IPS-NIHi7 (cell line): ENCODE results near the gene IFNG.
"Not testable (repeated sequence)": the region's sequence is repeated elsewhere in the genome, so short reads cannot be mapped to it uniquely, and the experiment has no call there.

Source experiments
- DNase-seq: peaks from one replicate; pipeline ENCODE4 v3.0.0; 2012; ENCODE audit warnings: mixed read lengths; ENCODE audit errors: extremely low spot score

IFNG gene

GRCh38 chr12:68159681-68160304, at the start of gene IFNG:
TSS of gene IFNG (minus strand) at chr12:68159740. CDS start at chr12:68159615, 125 bp downstream.
- no peak for DNase-seq

DNA sequence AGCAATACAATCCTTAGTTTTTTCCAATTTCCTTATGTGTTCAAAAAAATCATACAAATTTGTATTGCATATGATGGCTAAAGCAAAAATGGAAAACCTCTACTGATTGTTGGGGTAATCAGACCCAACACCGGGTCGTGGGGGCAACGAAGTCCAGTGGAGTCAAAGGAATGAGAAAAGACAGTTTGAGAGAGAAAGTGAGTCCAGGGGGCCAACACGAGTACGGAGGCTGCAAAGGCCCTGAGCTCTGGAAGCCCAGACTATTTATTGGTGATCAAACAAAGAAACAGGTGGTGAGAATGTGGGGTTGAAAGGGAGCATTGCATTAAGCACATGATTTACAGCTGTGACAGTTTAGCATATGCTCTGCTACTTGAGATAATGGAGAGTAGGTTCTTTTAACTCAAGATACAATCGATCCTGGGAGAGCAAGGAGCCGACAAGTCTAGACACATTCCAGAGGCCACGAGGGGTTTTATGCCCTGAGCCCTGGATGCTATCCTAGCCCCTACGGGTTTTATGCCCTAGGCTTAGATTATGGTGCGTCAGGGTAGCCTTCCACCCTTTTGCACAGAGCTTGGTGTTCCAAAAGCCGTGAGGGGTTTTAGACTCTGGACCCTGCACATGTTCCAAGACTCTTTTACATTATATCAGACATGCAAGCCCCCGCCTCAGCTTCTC, 49.6 kb upstream of the IFNG start:
- not testable (repeated sequence) for DNase-seq

GRCh38 chr12:68207276-68207675, 47.7 kb upstream of the IFNG start:
- no peak for DNase-seq

DNA sequence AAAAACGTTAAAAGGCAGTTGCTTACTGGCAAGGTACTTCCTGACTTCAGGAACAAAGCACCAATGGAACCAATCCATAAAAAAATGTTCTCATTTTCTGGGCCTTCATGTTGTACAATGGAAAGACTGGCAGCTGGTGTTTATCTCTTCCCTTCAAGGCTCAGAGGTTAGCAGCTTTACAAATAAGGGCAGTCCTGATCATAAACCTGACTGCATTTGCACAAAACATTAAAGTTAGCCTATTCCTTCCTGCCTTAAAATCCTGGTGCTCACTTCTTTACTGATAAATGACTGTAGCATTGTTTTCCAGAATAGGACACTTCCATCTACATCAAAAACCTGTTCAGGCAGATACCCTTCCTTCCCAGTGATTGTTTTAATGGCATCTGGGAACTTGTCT, 46.9 kb upstream of the IFNG start:
- no peak for DNase-seq

DNA sequence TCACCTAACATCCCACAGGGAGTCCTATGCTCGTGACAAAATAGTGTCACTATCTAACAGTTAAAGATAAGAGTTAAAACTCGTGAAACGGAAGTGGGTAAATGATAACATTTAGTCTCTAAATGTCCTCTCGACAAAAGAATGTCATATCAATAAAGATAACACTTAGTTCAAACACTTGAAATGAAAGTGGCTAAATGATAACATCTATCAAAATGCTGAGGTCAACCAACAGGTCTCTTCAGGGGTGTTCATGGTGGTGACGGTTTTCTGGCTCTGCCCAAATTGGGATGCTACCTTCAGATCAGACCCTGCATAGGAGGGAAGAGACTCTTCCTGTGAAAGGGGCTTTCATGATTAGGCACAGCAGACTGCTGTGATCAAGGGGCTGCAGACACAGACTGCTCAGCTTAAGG, 43.9 kb upstream of the IFNG start:
- no peak for DNase-seq

GRCh38 chr12:68200854-68201253, 41.3 kb upstream of the IFNG start:
- DNase-seq = no peak

DNA sequence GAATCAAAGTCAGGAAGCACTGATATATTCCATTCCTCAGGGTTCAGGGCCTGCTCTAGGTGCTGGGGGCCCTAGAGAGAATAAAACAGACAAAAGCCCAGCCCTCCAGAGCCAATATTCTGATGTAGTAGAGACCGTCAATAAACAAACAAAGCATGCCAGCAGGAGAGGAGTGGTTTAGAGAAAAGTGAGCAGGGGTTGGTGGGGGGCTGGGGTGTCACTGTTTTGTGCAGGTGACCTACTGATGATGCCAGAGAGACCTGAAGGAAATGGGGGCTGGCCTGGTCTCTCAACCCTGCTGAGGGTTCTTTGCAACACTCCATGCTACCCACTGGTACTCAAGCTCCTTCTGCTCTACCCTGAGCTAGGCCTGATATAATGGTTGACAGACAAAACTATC, 39.6 kb upstream of the IFNG start:
- no peak for DNase-seq

DNA sequence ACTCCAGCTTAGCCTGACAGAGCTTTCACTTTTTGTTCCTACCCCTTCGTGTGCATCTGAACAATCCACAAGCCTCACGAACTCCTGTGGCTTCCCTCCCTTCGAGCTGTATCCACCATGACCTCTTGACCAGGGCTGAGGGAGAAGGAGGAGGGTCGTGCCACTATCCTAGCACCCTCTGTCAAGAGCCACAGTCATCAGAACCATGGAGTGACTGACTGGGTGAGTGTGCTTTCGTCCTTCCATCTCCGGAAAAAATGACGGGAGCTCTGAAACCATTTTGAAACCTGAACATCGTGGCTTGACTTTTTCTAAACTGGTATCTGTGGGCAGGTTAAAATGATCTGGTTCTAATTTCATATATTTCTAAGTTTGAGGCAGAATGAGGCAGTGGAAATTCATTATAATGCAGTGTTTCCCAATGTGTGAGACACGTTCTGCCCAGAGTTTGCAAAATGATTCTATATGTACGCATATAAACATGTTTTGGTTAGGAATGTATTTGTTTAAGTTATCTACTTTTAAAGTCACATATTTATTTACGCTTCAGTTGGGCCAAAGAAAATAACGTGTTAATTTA, 39.1 kb upstream of the IFNG start:
- no peak for DNase-seq

- DNase-seq = no peak
Observed at GRCh38 chr12:68190301-68190700, 30.8 kb upstream of the IFNG start.

- DNase-seq = no peak
Observed at GRCh38 chr12:68189821-68190242, 30.3 kb upstream of the IFNG start.

DNA sequence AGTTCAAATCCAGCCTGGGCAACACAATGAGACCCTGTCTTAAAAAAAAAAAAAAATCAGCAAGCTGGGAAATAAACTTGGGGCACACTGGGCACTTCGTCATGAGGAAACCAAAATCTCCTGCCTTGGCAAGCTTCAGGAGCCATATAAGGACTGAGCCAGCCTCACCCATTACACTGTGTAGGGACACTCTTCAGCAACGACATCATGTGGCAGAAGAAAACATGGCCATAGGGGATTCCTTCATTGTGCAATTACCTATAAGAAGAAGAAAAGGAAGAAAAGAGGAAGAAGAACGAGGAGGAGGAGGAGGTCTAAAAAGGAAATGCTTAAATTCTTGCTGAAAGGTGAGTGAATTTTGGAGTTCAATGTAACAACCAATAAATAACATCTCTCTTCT, 26.1 kb upstream of the IFNG start:
- no peak for DNase-seq

GRCh38 chr12:68180792-68181744, 21.5 kb upstream of the IFNG start:
- DNase-seq = no peak

- no peak for DNase-seq
Observed at GRCh38 chr12:68178774-68179439, 19.4 kb upstream of the IFNG start.

GRCh38 chr12:68178184-68178583, 18.6 kb upstream of the IFNG start:
- no peak for DNase-seq

DNA sequence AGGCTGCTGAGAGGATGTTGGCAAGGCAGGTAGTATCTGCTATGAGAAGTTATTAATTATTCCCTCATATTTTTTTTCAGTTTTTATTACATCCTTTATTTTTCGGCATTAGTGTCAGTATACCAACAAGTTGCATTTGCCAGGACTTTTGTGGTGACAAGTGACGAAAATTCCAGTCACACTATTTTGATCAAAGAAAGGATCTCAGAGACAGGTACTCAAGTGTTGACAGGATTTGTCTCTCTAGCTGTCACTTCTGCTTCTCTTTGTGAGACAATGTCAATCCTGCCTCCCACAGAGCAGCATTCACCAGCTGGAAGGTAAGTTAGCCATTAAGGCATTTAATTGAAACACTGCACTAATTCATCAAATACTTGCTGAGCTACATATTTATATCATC, 18.0 kb upstream of the IFNG start:
- no peak for DNase-seq

DNA sequence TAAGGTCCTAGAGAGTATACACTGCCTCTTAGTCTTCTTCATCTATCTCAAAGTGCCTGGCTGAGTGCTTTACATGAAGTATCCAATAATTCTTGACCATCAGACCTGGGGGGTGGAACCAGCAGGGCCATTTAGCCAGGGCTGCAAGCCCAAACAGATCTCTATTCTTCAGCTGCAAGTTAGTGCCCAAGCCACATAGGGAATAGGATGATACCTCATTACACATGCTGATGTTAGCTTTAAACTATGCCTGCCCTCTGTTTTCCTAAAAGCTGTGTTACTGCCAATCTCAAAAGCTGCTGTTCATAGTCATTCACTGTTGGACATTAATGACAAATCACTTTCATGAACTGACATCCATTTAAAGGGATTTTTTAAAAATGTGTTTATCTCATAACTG, 16.7 kb upstream of the IFNG start:
- DNase-seq = no peak

DNA sequence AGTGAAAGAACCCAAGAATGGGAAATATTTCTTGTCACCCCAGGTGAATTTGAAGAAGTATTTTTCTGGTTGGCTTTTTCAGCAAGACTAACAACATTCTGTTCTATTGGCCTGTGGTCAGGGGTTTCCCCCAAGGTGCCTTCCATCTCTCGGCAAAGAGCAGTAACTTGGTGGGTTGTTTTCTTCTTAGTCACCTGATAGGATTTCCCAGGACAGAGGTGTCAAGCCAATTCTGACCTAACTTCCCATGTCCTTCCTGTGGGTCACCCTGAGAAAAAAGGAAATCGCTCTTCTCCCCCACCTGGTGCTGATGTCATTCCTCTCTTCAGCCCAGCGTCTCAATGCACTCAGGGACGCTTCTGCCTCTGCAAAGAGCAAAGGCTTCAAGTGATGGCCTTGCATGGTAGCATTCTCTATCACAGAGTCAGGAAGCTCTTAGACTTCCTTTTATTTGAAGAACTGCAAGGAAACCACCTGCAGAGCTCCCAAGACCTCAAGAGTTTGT, 16.1 kb upstream of the IFNG start:
- DNase-seq = peak; percentile 14

DNA sequence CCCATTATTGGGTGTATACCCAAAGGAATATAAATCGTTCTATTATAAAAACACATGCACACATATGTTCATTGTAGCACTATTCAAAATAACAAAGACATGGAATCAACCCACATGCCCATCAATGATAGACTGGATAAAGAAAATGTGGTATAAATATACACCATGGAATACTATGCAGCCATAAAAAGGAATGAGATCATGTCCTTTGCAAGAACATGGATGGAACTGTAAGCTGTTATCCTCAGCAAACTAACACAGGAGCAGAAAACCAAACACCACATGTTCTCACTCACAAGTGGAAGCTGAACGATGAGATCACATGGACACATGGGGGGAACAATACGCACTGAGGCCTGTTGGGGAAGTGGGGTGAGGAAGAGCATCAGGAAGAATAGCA, 15.2 kb upstream of the IFNG start:
- DNase-seq = not testable (repeated sequence)

- no peak for DNase-seq
Observed at GRCh38 chr12:68173792-68174191, 14.3 kb upstream of the IFNG start.

DNA sequence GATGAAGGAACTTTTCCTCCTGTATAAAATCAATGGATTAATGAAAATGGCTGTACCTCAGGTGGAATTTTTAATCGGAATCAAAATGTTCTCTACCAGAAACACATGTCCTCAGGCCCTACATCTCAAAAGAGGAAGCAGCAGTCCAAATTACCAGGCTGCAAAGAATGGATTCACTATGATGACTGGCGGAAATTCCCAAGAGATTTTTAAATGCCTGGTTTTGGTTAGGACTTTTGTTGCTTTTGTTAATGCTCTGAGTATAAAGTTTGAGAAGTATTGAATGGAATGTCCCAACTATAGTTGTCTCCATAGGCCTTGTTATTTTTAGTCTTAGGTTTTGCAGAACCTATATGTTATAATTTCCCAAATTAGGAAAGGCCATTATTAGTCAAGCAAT, 11.2 kb upstream of the IFNG start:
- DNase-seq = no peak

GRCh38 chr12:68169213-68169889, 9.8 kb upstream of the IFNG start:
- no peak for DNase-seq
